Adrenal gland (tissue), 12 donors: Measurements from ENCODE around the gene PATJ. TPM values are rescaled to one million over a fixed set of nuclear protein-coding genes. Genes with fewer than 3 reads are reported as not detected.

Source experiments
- DNase-seq, 7 donors: peaks; one replicate each; pipeline ENCODE4 v3.0.0-alpha.2; 2019 to 2020
- H3K27ac ChIP-seq, 5 donors: fragments of 200-600 bp; sonication (generic) in 4 of 5; 1 replicate in 3 of 5; 2 replicates in 2 of 5; pipeline versions ENCODE4 v1.5.1 to v1.8.0; 2016 to 2020; ENCODE audit warnings: mild to moderate bottlenecking in 1 of 5
- H3K27me3 ChIP-seq: fragments of 200-600 bp; 2 replicates; pipeline ENCODE4 v1.8.0; 2021
- H3K36me3 ChIP-seq, 2 donors: fragments of 200-600 bp; replicated peaks in 1 of 2; 1 replicate in 1 of 2; 2 replicates in 1 of 2; pipeline versions ENCODE4 v1.5.1 to v1.8.0; 2018 to 2022
- H3K4me1 ChIP-seq, 2 donors: fragments of 200-600 bp; replicated peaks in 1 of 2; 1 replicate in 1 of 2; 2 replicates in 1 of 2; pipeline versions ENCODE4 v1.5.1 to v1.8.0; 2018 to 2021
- H3K4me3 ChIP-seq, 4 donors: fragments of 200-600 bp; sonication (generic) in 3 of 4; one replicate each; pipeline ENCODE4 v1.5.1; 2016 to 2018
- H3K9me3 ChIP-seq, 3 donors: fragments of 200-600 bp; sonication (generic) in 1 of 3; replicated peaks in 1 of 3; 1 replicate in 2 of 3; 2 replicates in 1 of 3; pipeline versions ENCODE4 v1.5.1 to v1.8.0; 2016 to 2021
- POLR2A ChIP-seq, 2 donors: fragments of 450-650 bp; IDR thresholded peaks; one replicate each; pipeline ENCODE4 v1.6.1; 2017; ENCODE audit warnings: antibody characterized with exemption in 2 of 2, mild to moderate bottlenecking in 2 of 2, moderate library complexity in 1 of 2
- WGBS, 4 donors: extraction: QIAGEN DNeasy Blood & Tissue Kit in 2 of 4; methylation state at CpG; one replicate each; pipeline versions ENCODE4 v1.1.5 to v1.1.7; 2013 to 2017; 5-methylcytosine and 5-hydroxymethylcytosine counted together
- intact Hi-C, 2 donors: fragments of 100-400 bp; cut with DNase I; formaldehyde crosslinking; loops; one replicate each; pipeline versions ENCODE4 v1.14.1 to v1.15.0; 2022 to 2023
- polyA plus RNA-seq, 3 donors: library from polyadenylated mRNA; stranded (reverse); fragments of 200-250 nt in 2 of 3; fragments of 350-450 nt in 1 of 3; fragmentation: Illumina TruSeq in 1 of 3; extraction: RNeasy Lipid Tissue Mini Kit (QIAGEN cat#74804) in 1 of 3; gene quantifications; one replicate each; pipeline ENCODE4 v1.2.3, GENCODE V29; 2013 to 2014
- total RNA-seq, 9 donors: library from RNA; depleted of rRNA in 4 of 9; stranded (reverse); fragments of >200 nt in 4 of 9; fragments of 120-200 nt in 1 of 9; fragmentation: NEBNext Ultra II Directional in 1 of 9; extraction: Animal tissue kit (Norgen Biotek cat#: 25700) in 1 of 9; gene quantifications; one replicate each; pipeline versions ENCODE4 v1.1.0 to v1.2.4, GENCODE V29; 2013 to 2023
- TF ChIP-seq, protein P1 (sequence below), 6 experiments: fragments of 450-650 bp in 4 of 6; fragments of 200-600 bp in 2 of 6; sonication (generic) in 1 of 6; IDR thresholded peaks; 1 replicate in 5 of 6; 2 replicates in 1 of 6; pipeline versions ENCODE4 v1.5.1 to v1.8.0; 2016 to 2021; ENCODE audit warnings: antibody characterized with exemption in 6 of 6, mild to moderate bottlenecking in 2 of 6, moderate library complexity in 1 of 6
- donor health status: healthy with polysubstance abuse.
- donor health status: Bipolar disorder and iron deficiency.
- donor health status: DM: yes; HTN: yes; CAD: no.
- donor health status: DM: no; HTN: no; CAD: no.
- donor health status: DM: no; HTN: no; CAD: no.
- donor health status: DM: yes; HTN: yes; CAD: no.

Gene PATJ
- total and polyA plus RNA-seq, 12 donors, result 6.8 to 36.6 (median 23.4) TPM

DNA sequence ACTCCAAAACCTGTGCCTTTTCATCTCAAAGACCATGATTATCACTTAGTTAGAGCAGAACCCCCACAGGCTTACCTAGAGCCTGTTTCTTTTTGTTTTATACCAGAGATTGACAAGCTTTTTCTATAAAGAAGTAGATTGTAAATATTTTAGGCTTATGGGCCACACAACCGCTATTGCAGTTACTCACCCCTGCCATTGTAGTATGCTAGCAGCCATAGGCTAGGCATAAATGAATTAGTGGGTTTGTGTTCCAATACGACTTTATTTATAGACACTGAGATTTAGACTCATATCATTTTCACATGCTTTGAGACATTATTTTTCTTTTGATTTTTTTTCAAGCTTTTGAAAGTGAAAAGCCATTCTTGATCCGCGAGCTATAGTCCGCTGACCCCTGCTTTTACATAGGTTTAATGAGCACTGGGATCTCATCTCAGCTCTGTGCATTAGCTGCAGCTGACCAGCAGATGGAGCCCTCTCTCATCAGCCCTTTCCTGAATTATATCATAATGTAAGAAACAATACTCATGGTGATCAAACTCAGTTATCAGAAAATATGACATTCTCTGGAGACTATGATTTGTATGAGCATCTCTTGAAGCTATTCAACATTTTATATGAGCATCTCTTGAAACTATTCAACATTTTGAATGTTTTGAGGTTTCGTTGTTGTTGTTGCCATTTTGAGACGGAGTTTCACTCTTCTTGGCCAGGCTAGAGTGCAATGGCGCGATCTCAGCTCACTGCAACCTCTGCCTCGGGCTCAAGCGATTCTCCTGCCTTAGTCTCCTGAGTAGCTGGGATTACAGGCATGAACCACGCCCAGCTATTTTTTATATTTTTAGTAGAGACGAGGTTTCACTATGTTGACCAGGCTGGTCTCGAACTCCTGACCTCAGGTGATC, 340.4 kb downstream of the PATJ start:
- no peaks in the 10 kb centered on the region for H3K27me3 ChIP-seq
- no peak for TF ChIP-seq POLR2A (IDR thresholded peaks at IDR 0.05)
- TF ChIP-seq, protein P1, sequence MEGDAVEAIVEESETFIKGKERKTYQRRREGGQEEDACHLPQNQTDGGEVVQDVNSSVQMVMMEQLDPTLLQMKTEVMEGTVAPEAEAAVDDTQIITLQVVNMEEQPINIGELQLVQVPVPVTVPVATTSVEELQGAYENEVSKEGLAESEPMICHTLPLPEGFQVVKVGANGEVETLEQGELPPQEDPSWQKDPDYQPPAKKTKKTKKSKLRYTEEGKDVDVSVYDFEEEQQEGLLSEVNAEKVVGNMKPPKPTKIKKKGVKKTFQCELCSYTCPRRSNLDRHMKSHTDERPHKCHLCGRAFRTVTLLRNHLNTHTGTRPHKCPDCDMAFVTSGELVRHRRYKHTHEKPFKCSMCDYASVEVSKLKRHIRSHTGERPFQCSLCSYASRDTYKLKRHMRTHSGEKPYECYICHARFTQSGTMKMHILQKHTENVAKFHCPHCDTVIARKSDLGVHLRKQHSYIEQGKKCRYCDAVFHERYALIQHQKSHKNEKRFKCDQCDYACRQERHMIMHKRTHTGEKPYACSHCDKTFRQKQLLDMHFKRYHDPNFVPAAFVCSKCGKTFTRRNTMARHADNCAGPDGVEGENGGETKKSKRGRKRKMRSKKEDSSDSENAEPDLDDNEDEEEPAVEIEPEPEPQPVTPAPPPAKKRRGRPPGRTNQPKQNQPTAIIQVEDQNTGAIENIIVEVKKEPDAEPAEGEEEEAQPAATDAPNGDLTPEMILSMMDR (IDR thresholded peaks at IDR 0.05), result peak; percentile 60 to 90 (median 78)
- WGBS, 4 donors, result 76 to 79% (median 78%) methylated on average over 14 of the region's 14 CpGs
- DNase-seq, result peak in 6 of 7 donors; percentile 28 to 71 (median 41)
- H3K9me3 ChIP-seq, result no peaks in the 10 kb centered on the region
- no peaks in the 10 kb centered on the region for H3K36me3 ChIP-seq
- H3K27ac ChIP-seq, result no peak overlapping the region
- intact Hi-C loops, result loop anchor here (5.0 to 10.0 kb wide), 2 partner anchors 45 to 52 kb away; no protein-coding TSS in a partner anchor
- H3K4me1 ChIP-seq, result no peaks in the 10 kb centered on the region
- no peak overlapping the region for H3K4me3 ChIP-seq

DNA sequence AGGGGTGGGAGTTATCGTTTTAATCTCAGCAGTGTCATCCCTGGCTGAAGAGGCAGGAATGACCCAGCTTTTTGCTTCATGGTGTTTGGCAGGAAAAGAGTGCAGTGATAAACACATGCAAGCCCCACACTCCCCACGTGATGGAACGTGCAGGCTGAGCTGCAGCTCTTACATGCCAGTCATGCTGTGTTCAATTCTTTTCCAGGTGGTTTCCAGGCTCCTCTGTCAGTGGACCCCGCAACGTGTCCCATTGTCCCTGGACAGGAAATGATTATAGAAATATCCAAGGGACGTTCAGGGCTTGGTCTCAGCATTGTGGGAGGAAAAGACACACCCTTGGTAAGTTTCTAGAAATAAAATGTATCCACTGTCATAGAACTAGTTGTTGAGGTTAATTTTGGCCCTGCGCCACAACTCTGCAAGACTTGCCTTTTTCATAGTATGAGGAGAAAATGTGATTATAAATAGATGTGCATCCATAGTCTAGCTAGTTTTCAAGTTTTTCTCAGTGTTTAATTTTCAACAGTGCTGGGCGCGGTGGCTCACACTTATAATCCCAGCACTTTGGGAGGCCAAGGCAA, 342.1 kb downstream of the PATJ start:
- intact Hi-C loops, result loop anchor here (5.0 to 10.0 kb wide), 2 partner anchors 43 to 50 kb away; no protein-coding TSS in a partner anchor
- WGBS, 4 donors, result 69 to 73% (median 72%) methylated on average over 9 of the region's 9 CpGs
- no peaks in the 10 kb centered on the region for H3K36me3 ChIP-seq

DNA sequence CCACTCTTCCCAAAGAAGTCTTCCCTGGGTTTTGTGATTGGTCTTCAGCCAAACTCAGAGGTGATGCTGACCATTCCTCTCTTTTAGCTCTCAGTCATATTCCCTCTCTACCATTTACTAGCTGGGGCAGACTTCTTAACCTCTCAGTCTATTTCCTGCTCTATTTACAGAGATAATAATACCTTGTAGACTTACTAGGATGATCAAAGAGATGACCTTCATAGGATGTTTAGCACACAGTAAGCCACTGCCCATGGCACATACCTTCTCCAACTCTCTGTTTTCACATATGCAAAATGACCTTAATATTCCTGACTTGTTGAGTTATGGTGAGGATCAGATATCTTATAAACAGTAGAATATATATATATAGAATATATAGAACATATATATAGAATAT, 346.2 kb downstream of the PATJ start:
- Histone ChIP-seq H3K4me1 (no peaks in the 10 kb centered on the region), H3K27ac (no peak overlapping the region), H3K36me3 (no peaks in the 10 kb centered on the region), H3K9me3 (no peaks in the 10 kb centered on the region), H3K4me3 (no peak overlapping the region), H3K27me3 (no peaks in the 10 kb centered on the region)
- TF ChIP-seq, protein P1 (IDR thresholded peaks at IDR 0.05), result no peak
- no peak for TF ChIP-seq POLR2A (IDR thresholded peaks at IDR 0.05)
- intact Hi-C loops, result loop anchor here in 1 of 2 donors (10.0 kb wide), 1 partner anchor 46 kb away; no protein-coding TSS in a partner anchor
- DNase-seq, result no peak

More for the DNA sequence above, 342.1 kb downstream of the PATJ start:
- no peak overlapping the region for H3K4me3 ChIP-seq
- DNase-seq, result no peak
- no peaks in the 10 kb centered on the region for H3K9me3 ChIP-seq
- TF ChIP-seq POLR2A (IDR thresholded peaks at IDR 0.05), result no peak
- TF ChIP-seq, protein P1 (IDR thresholded peaks at IDR 0.05), result no peak
- no peak overlapping the region for H3K27ac ChIP-seq
- H3K27me3 ChIP-seq, result no peaks in the 10 kb centered on the region
- no peaks in the 10 kb centered on the region for H3K4me1 ChIP-seq

DNA sequence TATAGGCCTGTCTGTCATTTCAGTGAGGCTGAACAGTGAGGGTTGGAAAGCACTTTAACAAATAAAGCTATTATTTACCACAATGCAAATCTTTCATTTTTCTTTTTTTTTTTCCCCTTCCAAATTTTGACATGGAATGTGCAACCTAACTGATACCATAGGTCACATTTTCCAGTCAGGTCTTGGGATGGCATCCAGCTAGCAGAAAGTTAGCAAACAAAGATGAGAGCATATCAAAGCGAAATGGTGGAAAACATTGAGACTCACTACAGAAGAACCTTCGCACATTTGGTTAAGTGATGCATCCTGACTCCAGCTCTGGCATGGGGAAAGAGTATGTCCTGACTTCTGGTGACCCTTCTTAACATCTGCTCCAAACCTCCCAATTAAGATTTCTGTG, 347.3 kb downstream of the PATJ start:
- Histone ChIP-seq H3K9me3 (no peaks in the 10 kb centered on the region), H3K4me1 (no peaks in the 10 kb centered on the region), H3K27me3 (no peaks in the 10 kb centered on the region), H3K27ac (no peak overlapping the region), H3K4me3 (no peak overlapping the region), H3K36me3 (no peaks in the 10 kb centered on the region)
- 91 to 95% (median 94%) methylated on average over 2 of the region's 2 CpGs for WGBS, 4 donors
- intact Hi-C loops, result loop anchor here in 1 of 2 donors (10.0 kb wide), 1 partner anchor 45 kb away; no protein-coding TSS in a partner anchor
- TF ChIP-seq POLR2A (IDR thresholded peaks at IDR 0.05), result no peak
- TF ChIP-seq, protein P1 (IDR thresholded peaks at IDR 0.05), result no peak
- DNase-seq, result no peak
